WTC11 (cell line): Measurements from ENCODE around the gene DTWD2. TPM values are rescaled to one million over a fixed set of nuclear protein-coding genes. Genes with fewer than 3 reads are reported as not detected.
A peak's percentile ranks its signal among the peaks of the same experiment; 100 is the strongest.

Experiments used
- ATAC-seq: fragments of 200-7000 bp; cut with Tn5 transposase; 2 replicates; pipeline ENCODE4 v1.10.0; 2021; ENCODE audit warnings: mild to moderate bottlenecking, moderate library complexity
- CTCF ChIA-PET: fragments of 300-600 bp; sonication (Branson Sonifier 250); formaldehyde crosslinking; loops from one replicate; lab custom pipeline; 2021; ENCODE audit warnings: antibody characterized with exemption; lab: Charles Lee
- POLR2A ChIA-PET: fragments of 350-600 bp; sonication (Branson Sonifier 250); formaldehyde crosslinking; loops from one replicate; lab custom pipeline; 2021; ENCODE audit warnings: antibody characterized with exemption; lab: Charles Lee
- DNase-seq: peaks from one replicate; pipeline ENCODE4 v3.0.0; 2021; ENCODE audit warnings: low spot score
- H3K27ac Mint-ChIP-seq: 2 replicates; pipeline ENCODE4 v1.8.0; 2021; ENCODE audit warnings: mixed read lengths
- H3K27me3 Mint-ChIP-seq: 2 replicates; pipeline ENCODE4 v1.8.0; 2021; ENCODE audit warnings: low read depth, mild to moderate bottlenecking, moderate library complexity, mixed read lengths
- H3K36me3 Mint-ChIP-seq: 2 replicates; pipeline ENCODE4 v1.8.0; 2021; ENCODE audit warnings: mixed read lengths
- H3K4me1 Mint-ChIP-seq: 2 replicates; pipeline ENCODE4 v1.8.0; 2022; ENCODE audit warnings: mixed read lengths
- H3K4me3 Mint-ChIP-seq: 2 replicates; pipeline ENCODE4 v1.8.0; 2021; ENCODE audit warnings: mild to moderate bottlenecking, moderate library complexity, mixed read lengths
- H3K9me3 Mint-ChIP-seq: 2 replicates; pipeline ENCODE4 v1.8.0; 2021; ENCODE audit warnings: mixed read lengths
- ELF4 ChIP-seq: sonication (generic); formaldehyde crosslinking; IDR thresholded peaks from 2 replicates; pipeline ENCODE4 v1.8.1; 2022; ENCODE audit warnings: low read depth, mild to moderate bottlenecking, moderate library complexity, missing genetic modification reagents
- ETV6 ChIP-seq: sonication (generic); formaldehyde crosslinking; IDR thresholded peaks from 2 replicates; pipeline ENCODE4 v1.8.1; 2022; ENCODE audit warnings: mild to moderate bottlenecking, missing genetic modification reagents
- GABPB1 ChIP-seq: sonication (generic); formaldehyde crosslinking; IDR thresholded peaks from 2 replicates; pipeline ENCODE4 v1.8.1; 2023; ENCODE audit warnings: mild to moderate bottlenecking, missing genetic modification reagents
- GRHL2 ChIP-seq: fragments of 250-450 bp; sonication (Bioruptor Pico); IDR thresholded peaks from 2 replicates; pipeline ENCODE4 v1.8.0; 2022; ENCODE audit warnings: mild to moderate bottlenecking, moderate library complexity; ENCODE audit not compliant: insufficient replicate concordance, severe bottlenecking
- NFYB ChIP-seq: sonication (generic); formaldehyde crosslinking; conservative IDR thresholded peaks from 2 replicates; pipeline ENCODE4 v1.8.0; 2022; ENCODE audit warnings: low read depth, missing genetic modification reagents
- PRDM15 ChIP-seq: sonication (generic); formaldehyde crosslinking; IDR thresholded peaks from 2 replicates; pipeline ENCODE4 v1.8.0; 2022; ENCODE audit warnings: missing genetic modification reagents
- ZNF263 ChIP-seq: sonication (generic); formaldehyde crosslinking; IDR thresholded peaks from 2 replicates; pipeline ENCODE4 v1.8.1; 2022; ENCODE audit warnings: low read depth, mild to moderate bottlenecking, moderate library complexity, missing genetic modification reagents
- total RNA-seq: library from RNA; stranded (reverse); gene quantifications from 3 replicates; pipeline ENCODE4 v1.2.3, GENCODE V29; 2021
- TF ChIP-seq, protein P1 (sequence below): fragments of 200-600 bp; IDR thresholded peaks from 2 replicates; pipeline ENCODE4 v1.8.0; 2022; ENCODE audit warnings: antibody characterized with exemption
- TF ChIP-seq, protein P2 (sequence below): fragments of 250-450 bp; sonication (Bioruptor Pico); conservative IDR thresholded peaks from 2 replicates; pipeline ENCODE4 v1.9.0; 2021; ENCODE audit warnings: mild to moderate bottlenecking
- TF ChIP-seq, protein P3 (sequence below): sonication (generic); formaldehyde crosslinking; IDR thresholded peaks from 2 replicates; pipeline ENCODE4 v1.8.0; 2023; ENCODE audit warnings: missing genetic modification reagents
- TF ChIP-seq, protein P4 (sequence below): sonication (generic); formaldehyde crosslinking; conservative IDR thresholded peaks from 2 replicates; pipeline ENCODE4 v1.8.1; 2022; ENCODE audit warnings: mild to moderate bottlenecking, missing genetic modification reagents
- TF ChIP-seq, protein P5 (sequence below): sonication (generic); formaldehyde crosslinking; IDR thresholded peaks from 2 replicates; pipeline ENCODE4 v1.8.1; 2023; ENCODE audit warnings: mild to moderate bottlenecking, missing genetic modification reagents, moderate library complexity

DTWD2 gene
- total RNA-seq, 1 experiment from 2014 or later: 13.1 TPM

DNA sequence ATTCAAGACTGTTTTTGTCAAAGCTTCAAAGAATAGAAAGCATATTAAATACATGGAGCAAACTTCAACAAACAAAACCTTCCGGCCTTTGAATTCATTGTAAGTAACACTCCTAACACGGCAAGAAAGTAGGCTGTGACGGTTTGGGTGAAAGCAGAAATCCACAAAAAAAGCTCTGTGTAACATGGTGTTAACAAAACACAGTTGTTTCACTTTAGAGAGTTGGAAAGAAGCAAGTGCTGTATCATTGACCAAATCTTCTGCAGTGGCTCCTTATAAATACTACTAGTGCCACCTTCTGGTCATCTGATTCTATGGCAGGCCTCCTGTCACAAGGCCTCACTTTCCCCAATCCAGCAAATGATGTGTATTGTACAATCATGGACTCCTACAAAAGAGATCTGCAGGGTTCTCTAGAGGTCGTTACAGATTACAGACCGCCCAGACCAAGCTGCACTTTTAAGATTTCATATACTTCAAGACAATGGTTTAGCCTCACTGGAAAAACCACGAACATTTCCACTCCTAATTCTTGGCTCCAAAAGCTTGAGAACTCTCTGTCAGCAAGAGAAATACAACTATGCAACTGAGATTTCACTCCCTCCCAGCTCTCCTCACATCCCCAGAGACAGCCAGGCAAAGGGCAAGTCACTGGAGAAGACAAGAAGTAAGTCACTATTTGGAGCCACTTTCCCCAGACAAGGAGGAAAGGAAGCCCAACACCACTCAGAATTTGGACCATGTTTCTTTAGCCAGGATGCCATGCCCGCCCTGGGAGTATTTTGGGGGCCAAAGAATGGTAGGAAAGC lies 196.2 kb downstream of the DTWD2 start:
- ChIA-PET POLR2A (no interaction called here), CTCF (interaction anchor here (0.6 to 2.2 kb wide), 7 partner anchors 54 to 181 kb away, joined by 3 to 16 read pairs (median 3); no protein-coding TSS in a partner anchor)
- no peaks in the 10 kb centered on the region for H3K9me3 Mint-ChIP-seq
- no peaks in the 10 kb centered on the region for H3K27me3 Mint-ChIP-seq
- H3K4me1 Mint-ChIP-seq: peaks cover 58% of the 10 kb centered on the region
- no peak for TF ChIP-seq GRHL2
- TF ChIP-seq, protein P1, sequence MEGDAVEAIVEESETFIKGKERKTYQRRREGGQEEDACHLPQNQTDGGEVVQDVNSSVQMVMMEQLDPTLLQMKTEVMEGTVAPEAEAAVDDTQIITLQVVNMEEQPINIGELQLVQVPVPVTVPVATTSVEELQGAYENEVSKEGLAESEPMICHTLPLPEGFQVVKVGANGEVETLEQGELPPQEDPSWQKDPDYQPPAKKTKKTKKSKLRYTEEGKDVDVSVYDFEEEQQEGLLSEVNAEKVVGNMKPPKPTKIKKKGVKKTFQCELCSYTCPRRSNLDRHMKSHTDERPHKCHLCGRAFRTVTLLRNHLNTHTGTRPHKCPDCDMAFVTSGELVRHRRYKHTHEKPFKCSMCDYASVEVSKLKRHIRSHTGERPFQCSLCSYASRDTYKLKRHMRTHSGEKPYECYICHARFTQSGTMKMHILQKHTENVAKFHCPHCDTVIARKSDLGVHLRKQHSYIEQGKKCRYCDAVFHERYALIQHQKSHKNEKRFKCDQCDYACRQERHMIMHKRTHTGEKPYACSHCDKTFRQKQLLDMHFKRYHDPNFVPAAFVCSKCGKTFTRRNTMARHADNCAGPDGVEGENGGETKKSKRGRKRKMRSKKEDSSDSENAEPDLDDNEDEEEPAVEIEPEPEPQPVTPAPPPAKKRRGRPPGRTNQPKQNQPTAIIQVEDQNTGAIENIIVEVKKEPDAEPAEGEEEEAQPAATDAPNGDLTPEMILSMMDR: peak; percentile 50
- TF ChIP-seq ZNF263: no peak
- TF ChIP-seq ETV6 (CRISPR knock-in tag): no peak
- TF ChIP-seq, protein P2, sequence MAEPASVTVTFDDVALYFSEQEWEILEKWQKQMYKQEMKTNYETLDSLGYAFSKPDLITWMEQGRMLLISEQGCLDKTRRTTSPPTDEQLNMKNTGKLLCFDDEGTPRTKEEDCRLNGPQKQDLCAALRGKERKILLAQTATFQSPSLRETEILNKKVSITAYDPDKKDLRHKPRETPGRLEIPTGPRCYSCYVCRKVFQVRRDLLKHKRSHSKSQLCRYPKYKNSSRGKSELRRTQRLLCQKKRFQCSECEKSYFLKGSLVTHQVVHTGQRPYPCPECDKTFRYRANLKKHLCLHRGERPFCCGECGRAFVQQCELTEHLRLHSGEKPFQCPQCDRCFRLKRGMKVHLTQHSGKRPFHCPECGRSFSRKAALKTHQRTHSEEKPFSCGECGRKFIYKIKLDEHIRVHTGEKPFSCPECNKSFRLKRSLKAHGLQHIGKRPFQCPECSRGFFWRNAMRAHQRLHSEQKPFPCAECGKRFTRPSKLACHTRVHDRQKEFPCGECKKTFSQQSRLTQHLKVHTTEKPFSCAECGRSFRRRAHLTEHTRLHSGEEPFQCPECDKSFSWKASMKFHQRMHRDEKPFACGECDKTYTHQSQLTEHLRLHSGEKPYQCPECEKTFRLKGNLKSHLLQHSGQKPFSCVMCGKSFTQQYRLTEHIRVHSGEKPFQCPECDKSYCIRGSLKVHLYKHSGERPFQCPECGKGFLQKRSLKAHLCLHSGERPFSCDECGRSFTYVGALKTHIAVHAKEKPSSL: no peak
- 0 out of 2 replicates have a peak, but pooled peaks cover 3% of the 10 kb centered on the region for H3K36me3 Mint-ChIP-seq
- peak overlapping the region; percentile 28; the same call in 1 of the 2 replicates for H3K27ac Mint-ChIP-seq
- no peak overlapping the region for H3K4me3 Mint-ChIP-seq
- DNase-seq (peak; percentile 22), ATAC-seq (peak; percentile 62)

DNA sequence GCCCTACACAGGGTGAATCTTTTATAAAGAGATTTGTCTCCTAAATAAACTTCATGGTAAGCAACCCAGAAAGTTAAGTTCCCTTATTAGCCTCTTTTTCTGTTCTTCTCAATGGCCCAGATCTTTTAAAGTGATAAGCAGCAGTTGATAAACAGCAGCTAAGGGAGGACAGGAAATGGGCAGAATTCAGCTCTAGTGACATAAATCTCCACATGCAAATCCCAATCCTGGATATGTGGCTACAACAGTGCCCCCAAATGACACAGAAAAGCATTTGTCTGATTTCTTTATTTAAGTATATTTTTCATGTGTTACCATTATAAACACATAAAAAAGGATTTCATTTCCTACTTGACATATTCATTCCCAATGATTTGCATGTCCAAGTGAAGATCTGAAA lies 199.0 kb downstream of the DTWD2 start:
- Mint-ChIP-seq H3K36me3 (no peaks in the 10 kb centered on the region), H3K27me3 (no peaks in the 10 kb centered on the region), H3K4me3 (no peak overlapping the region), H3K9me3 (no peaks in the 10 kb centered on the region), H3K4me1 (peaks cover 33% of the 10 kb centered on the region), H3K27ac (no peak overlapping the region)
- ChIA-PET CTCF (no interaction called here), POLR2A (no interaction called here)
- ATAC-seq (no peak), DNase-seq (no peak)
- no peak for TF ChIP-seq NFYB
- TF ChIP-seq, protein P3, sequence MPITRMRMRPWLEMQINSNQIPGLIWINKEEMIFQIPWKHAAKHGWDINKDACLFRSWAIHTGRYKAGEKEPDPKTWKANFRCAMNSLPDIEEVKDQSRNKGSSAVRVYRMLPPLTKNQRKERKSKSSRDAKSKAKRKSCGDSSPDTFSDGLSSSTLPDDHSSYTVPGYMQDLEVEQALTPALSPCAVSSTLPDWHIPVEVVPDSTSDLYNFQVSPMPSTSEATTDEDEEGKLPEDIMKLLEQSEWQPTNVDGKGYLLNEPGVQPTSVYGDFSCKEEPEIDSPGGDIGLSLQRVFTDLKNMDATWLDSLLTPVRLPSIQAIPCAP (CRISPR knock-in tag): no peak
- TF ChIP-seq GABPB1 (CRISPR knock-in tag): no peak
- TF ChIP-seq PRDM15 (CRISPR knock-in tag): no peak
- no peak for TF ChIP-seq ELF4 (CRISPR knock-in tag)
- TF ChIP-seq, protein P4, sequence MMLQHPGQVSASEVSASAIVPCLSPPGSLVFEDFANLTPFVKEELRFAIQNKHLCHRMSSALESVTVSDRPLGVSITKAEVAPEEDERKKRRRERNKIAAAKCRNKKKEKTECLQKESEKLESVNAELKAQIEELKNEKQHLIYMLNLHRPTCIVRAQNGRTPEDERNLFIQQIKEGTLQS (CRISPR knock-in tag): no peak
- TF ChIP-seq, protein P5, sequence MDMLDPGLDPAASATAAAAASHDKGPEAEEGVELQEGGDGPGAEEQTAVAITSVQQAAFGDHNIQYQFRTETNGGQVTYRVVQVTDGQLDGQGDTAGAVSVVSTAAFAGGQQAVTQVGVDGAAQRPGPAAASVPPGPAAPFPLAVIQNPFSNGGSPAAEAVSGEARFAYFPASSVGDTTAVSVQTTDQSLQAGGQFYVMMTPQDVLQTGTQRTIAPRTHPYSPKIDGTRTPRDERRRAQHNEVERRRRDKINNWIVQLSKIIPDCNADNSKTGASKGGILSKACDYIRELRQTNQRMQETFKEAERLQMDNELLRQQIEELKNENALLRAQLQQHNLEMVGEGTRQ (CRISPR knock-in tag): no peak
